Panc1 (cell line): ENCODE data around the gene TOP1. TPM values are rescaled to one million over a fixed set of nuclear protein-coding genes. Genes with fewer than 3 reads are reported as not detected.

ENCODE experiments used
- ATAC-seq: fragments of 200-7000 bp; cut with Tn5 transposase; 2 replicates; pipeline ENCODE4 v1.9.1; 2020; ENCODE audit warnings: mild to moderate bottlenecking, moderate library complexity
- BruUV-seq: library from RNA; stranded (reverse); fragments of 400-500 nt; replicated peaks from 2 replicates; lab custom pipeline; 2021; lab: Mats Ljungman, UMichigan
- CTCF ChIA-PET: fragments of 300-600 bp; sonication (Branson Sonifier 250); formaldehyde crosslinking; loops from one replicate; lab custom pipeline; 2022; ENCODE audit warnings: antibody characterized with exemption; lab: Charles Lee
- POLR2A ChIA-PET: fragments of 300-600 bp; sonication (Branson Sonifier 250); formaldehyde crosslinking; loops from one replicate; lab custom pipeline; 2022; ENCODE audit warnings: antibody characterized with exemption; lab: Charles Lee
- DNase-seq: peaks from one replicate; pipeline ENCODE4 v3.0.0-alpha.2; 2010; ENCODE audit warnings: low read depth, low spot score
- H3K27ac ChIP-seq: 2 replicates; pipeline ENCODE4 v1.5.1; 2011; ENCODE audit warnings: mild to moderate bottlenecking, low read length, inconsistent platforms
- H3K27me3 ChIP-seq: fragments of 200-500 bp; sonication (Bioruptor generic); 2 replicates; pipeline ENCODE4 v1.6.0; 2014; ENCODE audit warnings: low read length, inconsistent platforms; ENCODE audit not compliant: control insufficient read depth, insufficient read depth
- H3K36me3 ChIP-seq: fragments of 200-500 bp; sonication (Bioruptor generic); 2 replicates; pipeline ENCODE4 v1.5.1; 2014; ENCODE audit warnings: inconsistent platforms, mild to moderate bottlenecking, low read length, moderate library complexity; ENCODE audit not compliant: control insufficient read depth, insufficient read depth
- H3K4me1 ChIP-seq: 2 replicates; pipeline ENCODE4 v1.5.1; 2011; ENCODE audit warnings: inconsistent platforms, mild to moderate bottlenecking, low read length, moderate library complexity; ENCODE audit not compliant: control insufficient read depth, insufficient read depth
- H3K4me3 ChIP-seq, 2 experiments: 2 replicates each; pipeline ENCODE4 v1.5.1; 2011 to 2012; ENCODE audit warnings: low read depth in 2 of 2, low read length in 2 of 2, mild to moderate bottlenecking in 2 of 2, inconsistent platforms in 1 of 2, moderate library complexity in 1 of 2
- H3K9me3 ChIP-seq: fragments of 200-500 bp; sonication (Bioruptor generic); 2 replicates; pipeline ENCODE4 v1.5.1; 2014; ENCODE audit warnings: low read depth, mild to moderate bottlenecking, inconsistent platforms, low read length, moderate library complexity; ENCODE audit not compliant: control insufficient read depth, insufficient read depth
- CTCF ChIP-seq: fragments of 450-650 bp; IDR thresholded peaks from 2 replicates; pipeline ENCODE4 v1.5.1; 2017; ENCODE audit warnings: mild to moderate bottlenecking
- POLR2AphosphoS5 ChIP-seq: IDR thresholded peaks from 2 replicates; pipeline ENCODE4 v1.6.1; 2012; ENCODE audit warnings: mild to moderate bottlenecking, low read depth, low read length, moderate library complexity
- SIN3A ChIP-seq: IDR thresholded peaks from 2 replicates; pipeline ENCODE4 v1.6.1; 2012; ENCODE audit warnings: low read depth, mild to moderate bottlenecking, low read length, moderate library complexity, borderline replicate concordance; ENCODE audit not compliant: insufficient read depth
- TCF7L2 ChIP-seq: IDR thresholded peaks from 2 replicates; pipeline ENCODE4 v1.6.1; 2011; ENCODE audit warnings: mild to moderate bottlenecking, low read depth, low read length, inconsistent platforms
- in situ Hi-C: cut with HindIII; loops from 2 replicates; pipeline ENCODE4 v1.10.0; 2016; ENCODE audit warnings: low sequenced_read_pairs, low pct_unique_long_range_greater_than_20kb
- intact Hi-C: fragments of 100-400 bp; cut with micrococcal nuclease; formaldehyde crosslinking; loops from one replicate; pipeline ENCODE4 v1.10.0; 2022; ENCODE audit not compliant: unreplicated experiment
- total RNA-seq: library from RNA; stranded (reverse); gene quantifications from one replicate; pipeline ENCODE4 v1.2.1, GENCODE V29; 2021; ENCODE audit not compliant: unreplicated experiment
- TF ChIP-seq, protein P1 (sequence below), 2 experiments: IDR thresholded peaks; 2 replicates each; pipeline ENCODE4 v1.6.1; 2011 to 2012; ENCODE audit warnings: low read depth in 2 of 2, control low read depth in 1 of 2, low read length in 1 of 2, mild to moderate bottlenecking in 1 of 2, moderate library complexity in 1 of 2; ENCODE audit not compliant: insufficient read depth in 1 of 2

TOP1 gene
- total RNA-seq, 1 experiment from 2014 or later = 65.2 TPM

GRCh38 chr20:41051009-41051825, 22.6 kb downstream of the TOP1 start:
- no peaks in the 10 kb centered on the region for H3K36me3 ChIP-seq
- ATAC-seq (no peak), DNase-seq (no peak)
- in situ Hi-C loops (no loop called here), intact Hi-C loops (no loop called here)
- no peak overlapping the region for H3K4me3 ChIP-seq
- peaks cover 35% of the 10 kb centered on the region for H3K4me1 ChIP-seq
- CTCF ChIA-PET = no interaction called here
- TF ChIP-seq CTCF (no peak), POLR2AphosphoS5 (no peak), TCF7L2 (no peak), SIN3A (no peak)
- TF ChIP-seq, protein P1, sequence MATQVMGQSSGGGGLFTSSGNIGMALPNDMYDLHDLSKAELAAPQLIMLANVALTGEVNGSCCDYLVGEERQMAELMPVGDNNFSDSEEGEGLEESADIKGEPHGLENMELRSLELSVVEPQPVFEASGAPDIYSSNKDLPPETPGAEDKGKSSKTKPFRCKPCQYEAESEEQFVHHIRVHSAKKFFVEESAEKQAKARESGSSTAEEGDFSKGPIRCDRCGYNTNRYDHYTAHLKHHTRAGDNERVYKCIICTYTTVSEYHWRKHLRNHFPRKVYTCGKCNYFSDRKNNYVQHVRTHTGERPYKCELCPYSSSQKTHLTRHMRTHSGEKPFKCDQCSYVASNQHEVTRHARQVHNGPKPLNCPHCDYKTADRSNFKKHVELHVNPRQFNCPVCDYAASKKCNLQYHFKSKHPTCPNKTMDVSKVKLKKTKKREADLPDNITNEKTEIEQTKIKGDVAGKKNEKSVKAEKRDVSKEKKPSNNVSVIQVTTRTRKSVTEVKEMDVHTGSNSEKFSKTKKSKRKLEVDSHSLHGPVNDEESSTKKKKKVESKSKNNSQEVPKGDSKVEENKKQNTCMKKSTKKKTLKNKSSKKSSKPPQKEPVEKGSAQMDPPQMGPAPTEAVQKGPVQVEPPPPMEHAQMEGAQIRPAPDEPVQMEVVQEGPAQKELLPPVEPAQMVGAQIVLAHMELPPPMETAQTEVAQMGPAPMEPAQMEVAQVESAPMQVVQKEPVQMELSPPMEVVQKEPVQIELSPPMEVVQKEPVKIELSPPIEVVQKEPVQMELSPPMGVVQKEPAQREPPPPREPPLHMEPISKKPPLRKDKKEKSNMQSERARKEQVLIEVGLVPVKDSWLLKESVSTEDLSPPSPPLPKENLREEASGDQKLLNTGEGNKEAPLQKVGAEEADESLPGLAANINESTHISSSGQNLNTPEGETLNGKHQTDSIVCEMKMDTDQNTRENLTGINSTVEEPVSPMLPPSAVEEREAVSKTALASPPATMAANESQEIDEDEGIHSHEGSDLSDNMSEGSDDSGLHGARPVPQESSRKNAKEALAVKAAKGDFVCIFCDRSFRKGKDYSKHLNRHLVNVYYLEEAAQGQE (IDR thresholded peaks at IDR 0.05; ENCODE audit: insufficient read depth in 1 of 2, low read depth in 2 of 2, low read length in 1 of 2) = no peak
- no peaks in the 10 kb centered on the region for H3K9me3 ChIP-seq
- BruUV-seq = no TSS peak
- POLR2A ChIA-PET = no interaction called here
- no peaks in the 10 kb centered on the region for H3K27me3 ChIP-seq
- H3K27ac ChIP-seq = no peak overlapping the region

DNA sequence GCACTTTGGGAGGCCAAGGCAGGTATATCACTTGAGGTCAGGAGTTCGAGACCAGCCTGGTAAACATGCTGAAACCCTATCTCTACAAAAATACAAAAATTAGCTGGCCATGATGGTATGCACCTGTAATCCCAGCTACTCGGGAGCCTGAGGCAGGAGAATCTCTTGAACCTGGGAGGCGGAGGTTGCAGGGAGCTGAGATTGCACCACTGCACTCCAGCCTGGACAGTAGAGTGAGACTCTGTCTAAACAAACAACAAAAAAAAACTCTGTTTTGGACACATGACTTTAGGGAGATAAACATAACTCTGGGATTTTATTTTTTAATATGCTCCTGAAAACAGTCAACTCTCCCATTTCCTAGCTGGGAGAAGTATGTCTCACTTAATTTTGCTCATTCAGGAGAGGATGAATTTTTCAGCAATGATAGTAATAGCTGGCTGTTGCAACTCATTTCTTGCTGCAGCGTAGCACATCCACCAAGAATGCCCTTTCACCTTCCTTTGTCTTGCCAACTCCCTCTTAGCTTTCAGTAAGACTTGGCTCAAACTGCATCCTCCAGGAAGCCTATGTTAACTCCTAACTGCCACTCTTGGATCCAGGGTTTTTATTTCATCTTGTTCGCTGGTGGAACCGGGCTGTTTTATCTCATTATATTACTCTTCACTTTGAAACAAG, 24.3 kb downstream of the TOP1 start:
- H3K4me3 ChIP-seq = no peak overlapping the region
- intact Hi-C loops (no loop called here), in situ Hi-C loops (no loop called here)
- no peaks in the 10 kb centered on the region for H3K36me3 ChIP-seq
- H3K9me3 ChIP-seq = no peaks in the 10 kb centered on the region
- peaks cover 21% of the 10 kb centered on the region for H3K4me1 ChIP-seq
- H3K27ac ChIP-seq = no peak overlapping the region
- no peak for DNase-seq
- no peaks in the 10 kb centered on the region for H3K27me3 ChIP-seq
- CTCF ChIA-PET = no interaction called here
- POLR2A ChIA-PET = no interaction called here
- TF ChIP-seq SIN3A = no peak
- TF ChIP-seq, protein P1 (IDR thresholded peaks at IDR 0.05; ENCODE audit: insufficient read depth in 1 of 2, low read depth in 2 of 2, low read length in 1 of 2) = no peak
- no peak for TF ChIP-seq TCF7L2
- no peak for TF ChIP-seq CTCF
- TF ChIP-seq POLR2AphosphoS5 = no peak
- no peak for ATAC-seq
- BruUV-seq = no TSS peak
